ENCODE results near the gene SUMF1. TPM values are rescaled to one million over a fixed set of nuclear protein-coding genes. Genes with fewer than 3 reads are reported as not detected.

SUMF1 gene
- total RNA-seq, 4 donors from 2014 or later = 29.1 to 65.9 (median 48.0) TPM

DNA sequence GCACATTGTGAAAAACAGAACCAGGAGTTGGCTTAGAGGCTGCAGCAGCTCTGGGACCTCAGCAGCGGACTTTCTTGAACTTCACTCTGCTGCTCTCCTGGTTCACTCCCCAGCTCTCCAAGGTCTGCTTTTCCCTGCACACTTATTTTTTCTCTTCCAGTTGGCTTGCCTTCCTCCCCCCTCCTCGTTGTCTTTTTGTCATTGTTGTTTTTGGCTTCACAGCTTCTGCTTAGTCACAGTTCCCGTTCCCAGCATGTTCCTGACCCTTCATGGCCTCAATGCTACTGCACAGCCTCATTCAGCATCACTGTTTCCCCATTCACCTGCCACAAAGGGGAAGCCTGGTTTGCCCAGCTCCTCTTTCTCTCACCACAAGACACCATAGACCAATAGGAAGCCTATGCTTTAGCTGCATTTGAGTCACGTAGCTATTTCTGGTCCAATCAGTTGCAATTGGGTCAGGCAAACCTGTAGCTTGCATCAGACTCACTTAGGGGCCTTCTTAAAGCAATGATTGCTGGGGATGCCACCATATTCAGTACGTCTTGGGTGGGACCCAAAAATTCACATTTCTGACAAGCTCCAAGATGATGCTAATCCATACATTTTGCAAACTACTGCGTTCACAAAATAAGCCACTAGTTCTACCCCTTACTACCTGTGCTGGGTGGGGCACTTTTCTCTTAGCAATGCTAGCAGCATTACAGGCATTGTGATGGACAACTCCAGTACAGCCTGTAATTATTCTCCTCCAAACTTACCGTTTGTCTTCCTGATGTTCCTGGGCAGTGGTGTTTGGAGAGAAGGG, 7.8 kb upstream of the SUMF1 start:
- Histone ChIP-seq H3K4me3 (peak overlapping the region in 1 of 4 donors; percentile 9), H3K9me3 (no peaks in the 10 kb centered on the region), H3K36me3 (no peaks in the 10 kb centered on the region), H3K27ac (peak overlapping the region in 2 of 4 donors; percentile 9 to 58), H3K4me1 (peaks cover 0 to 6% (median 0%) of the 10 kb centered on the region in 3 donors), H3K27me3 (peaks cover 0 to 19% (median 0%) of the 10 kb centered on the region in 4 donors)
- no peak for TF ChIP-seq POLR2A (IDR thresholded peaks at IDR 0.05)
- TF ChIP-seq, protein P1, sequence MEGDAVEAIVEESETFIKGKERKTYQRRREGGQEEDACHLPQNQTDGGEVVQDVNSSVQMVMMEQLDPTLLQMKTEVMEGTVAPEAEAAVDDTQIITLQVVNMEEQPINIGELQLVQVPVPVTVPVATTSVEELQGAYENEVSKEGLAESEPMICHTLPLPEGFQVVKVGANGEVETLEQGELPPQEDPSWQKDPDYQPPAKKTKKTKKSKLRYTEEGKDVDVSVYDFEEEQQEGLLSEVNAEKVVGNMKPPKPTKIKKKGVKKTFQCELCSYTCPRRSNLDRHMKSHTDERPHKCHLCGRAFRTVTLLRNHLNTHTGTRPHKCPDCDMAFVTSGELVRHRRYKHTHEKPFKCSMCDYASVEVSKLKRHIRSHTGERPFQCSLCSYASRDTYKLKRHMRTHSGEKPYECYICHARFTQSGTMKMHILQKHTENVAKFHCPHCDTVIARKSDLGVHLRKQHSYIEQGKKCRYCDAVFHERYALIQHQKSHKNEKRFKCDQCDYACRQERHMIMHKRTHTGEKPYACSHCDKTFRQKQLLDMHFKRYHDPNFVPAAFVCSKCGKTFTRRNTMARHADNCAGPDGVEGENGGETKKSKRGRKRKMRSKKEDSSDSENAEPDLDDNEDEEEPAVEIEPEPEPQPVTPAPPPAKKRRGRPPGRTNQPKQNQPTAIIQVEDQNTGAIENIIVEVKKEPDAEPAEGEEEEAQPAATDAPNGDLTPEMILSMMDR (IDR thresholded peaks at IDR 0.05) = no peak
- DNase-seq = peak; percentile 6
- intact Hi-C loops (cut with DNase I) = no loop called here
- WGBS, 2 donors = 33 to 42% methylated on average over 7 of the region's 7 CpGs

DNA sequence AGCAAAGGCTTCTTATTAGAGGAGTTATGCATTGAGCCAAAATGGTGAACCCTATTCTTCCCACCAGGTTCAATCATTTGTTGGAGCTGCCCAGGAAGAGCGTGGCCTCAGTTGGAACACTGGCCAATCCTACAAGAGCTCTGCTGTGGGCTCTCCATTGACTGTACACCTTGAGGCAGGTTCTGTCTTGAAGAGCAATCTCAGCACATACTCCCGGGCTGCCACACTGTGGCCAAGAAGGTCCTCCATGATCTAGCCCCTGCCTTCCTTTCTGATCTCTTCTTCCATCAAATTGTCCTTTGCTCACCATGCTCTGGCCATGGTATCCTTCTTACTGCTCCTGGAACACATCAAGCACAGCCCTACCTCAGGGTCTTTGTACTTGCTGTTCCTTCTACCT, 5.7 kb upstream of the SUMF1 start:
- H3K9me3 ChIP-seq = no peaks in the 10 kb centered on the region
- 48 to 73% methylated on average over 2 of the region's 2 CpGs for WGBS, 2 donors
- TF ChIP-seq POLR2A (IDR thresholded peaks at IDR 0.05) = no peak
- TF ChIP-seq, protein P1 (IDR thresholded peaks at IDR 0.05) = no peak
- intact Hi-C loops (cut with DNase I) = no loop called here
- no peak overlapping the region for H3K27ac ChIP-seq
- DNase-seq = no peak
- H3K36me3 ChIP-seq = no peaks in the 10 kb centered on the region
- H3K27me3 ChIP-seq = peaks cover 0 to 19% (median 0%) of the 10 kb centered on the region in 4 donors
- H3K4me1 ChIP-seq = peaks cover 0 to 6% (median 0%) of the 10 kb centered on the region in 3 donors
- H3K4me3 ChIP-seq = no peak overlapping the region

DNA sequence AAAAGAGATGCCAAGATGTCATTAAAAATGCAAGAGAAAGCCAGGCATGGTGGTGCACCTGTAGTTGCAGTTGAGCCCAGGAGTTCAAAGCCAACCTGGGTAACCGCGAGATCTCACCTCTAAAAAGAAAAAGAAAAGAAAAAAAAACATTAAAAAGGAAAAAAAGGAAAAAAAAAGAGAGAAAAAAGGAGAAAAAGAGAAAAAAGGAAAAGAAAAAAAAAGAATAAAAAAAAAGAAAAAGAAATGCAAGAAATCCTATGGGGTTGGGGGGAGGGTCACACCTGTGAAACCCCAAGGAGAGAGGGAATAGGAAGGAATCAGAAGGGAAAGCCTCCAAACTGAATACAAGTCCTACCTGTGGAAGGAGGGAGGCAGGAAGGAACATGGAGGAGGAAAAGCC, 5.2 kb upstream of the SUMF1 start:
- Histone ChIP-seq H3K27ac (no peak overlapping the region), H3K4me1 (peaks cover 0 to 6% (median 4%) of the 10 kb centered on the region in 3 donors), H3K4me3 (no peak overlapping the region), H3K9me3 (no peaks in the 10 kb centered on the region), H3K36me3 (no peaks in the 10 kb centered on the region), H3K27me3 (peaks cover 0 to 17% (median 0%) of the 10 kb centered on the region in 4 donors)
- 94 to 100% methylated on average over 2 of the region's 2 CpGs for WGBS, 2 donors
- intact Hi-C loops (cut with DNase I) = no loop called here
- no peak for DNase-seq
- TF ChIP-seq, protein P1 (IDR thresholded peaks at IDR 0.05) = no peak
- no peak for TF ChIP-seq POLR2A (IDR thresholded peaks at IDR 0.05)

DNA sequence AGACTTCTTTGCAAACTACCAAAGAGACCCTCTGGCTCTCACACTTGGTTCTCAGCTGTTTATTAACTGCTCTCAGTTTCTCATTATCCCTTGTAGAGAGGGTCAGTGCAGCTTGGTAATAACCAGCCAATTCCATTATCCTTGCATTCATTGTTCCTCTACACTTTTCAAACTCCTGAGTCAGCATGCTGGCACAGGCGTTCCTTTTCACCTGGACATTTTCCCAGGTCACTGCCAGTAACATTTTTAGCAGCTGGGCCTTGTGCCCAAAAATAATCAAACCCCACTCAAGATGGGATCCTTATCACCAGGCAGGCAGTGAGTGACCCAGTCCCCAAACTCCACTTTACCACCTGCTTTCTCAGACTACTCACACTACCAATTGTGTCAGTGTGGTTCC, 4.8 kb upstream of the SUMF1 start:
- intact Hi-C loops (cut with DNase I) = no loop called here
- Histone ChIP-seq H3K36me3 (no peaks in the 10 kb centered on the region), H3K27me3 (peaks cover 0 to 13% (median 0%) of the 10 kb centered on the region in 4 donors), H3K27ac (no peak overlapping the region), H3K4me3 (no peak overlapping the region), H3K4me1 (peaks cover 0 to 7% (median 6%) of the 10 kb centered on the region in 3 donors), H3K9me3 (no peaks in the 10 kb centered on the region)
- 29 to 58% methylated on average over 1 of the region's 1 CpG for WGBS, 2 donors
- no peak for DNase-seq
- TF ChIP-seq POLR2A (IDR thresholded peaks at IDR 0.05) = no peak

DNA sequence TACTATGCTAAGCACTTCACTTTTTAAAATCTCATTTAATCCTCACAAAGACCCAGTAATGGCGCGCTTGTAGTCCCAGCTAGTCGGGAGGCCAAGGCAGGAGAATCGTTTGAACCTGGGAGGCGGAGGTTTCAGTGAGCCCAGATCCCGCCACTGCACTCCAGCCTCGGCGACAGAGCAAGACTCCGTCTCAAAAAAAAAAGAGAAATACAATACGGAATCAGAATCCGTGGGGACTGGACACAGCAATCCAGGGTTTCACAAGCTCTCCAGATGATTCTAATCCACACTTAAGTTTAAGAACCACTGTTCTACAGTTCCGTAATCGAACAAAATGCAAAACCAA, 426 bp upstream of the SUMF1 start:
- 78 to 82% methylated on average over 11 of the region's 13 CpGs for WGBS, 2 donors
- peak overlapping the region; percentile 89 to 90 (median 90) for H3K27ac ChIP-seq
- TF ChIP-seq POLR2A (IDR thresholded peaks at IDR 0.05) = no peak
- TF ChIP-seq, protein P1 (IDR thresholded peaks at IDR 0.05) = no peak
- H3K4me1 ChIP-seq = peaks cover 8 to 18% (median 8%) of the 10 kb centered on the region in 3 donors
- peak overlapping the region; percentile 68 to 91 (median 82) for H3K4me3 ChIP-seq
- H3K36me3 ChIP-seq = no peaks in the 10 kb centered on the region
- H3K9me3 ChIP-seq = no peaks in the 10 kb centered on the region
- no peaks in the 10 kb centered on the region for H3K27me3 ChIP-seq
- DNase-seq = no peak
- intact Hi-C loops (cut with DNase I) = no loop called here
